GM12878 (cell line): ENCODE data around the gene PLXNC1. TPM values are rescaled to one million over a fixed set of nuclear protein-coding genes. Genes with fewer than 3 reads are reported as not detected.

Experiments used
- ATAC-seq: fragments of 200-7000 bp; cut with Tn5 transposase; 3 replicates; pipeline ENCODE4 v1.9.1; 2020; ENCODE audit warnings: mild to moderate bottlenecking, moderate library complexity
- BruUV-seq: library from RNA; stranded (reverse); fragments of 400-500 nt; replicated peaks from 2 replicates; lab custom pipeline; 2021; lab: Mats Ljungman, UMichigan
- CTCF ChIA-PET: fragments of 300-600 bp; sonication (Branson Sonifier 250); formaldehyde crosslinking; extraction: SDS; loops from one replicate; lab custom pipeline; 2021; ENCODE audit warnings: inconsistent platforms; lab: Yijun Ruan, JAX
- POLR2A ChIA-PET: fragments of 350-600 bp; formaldehyde crosslinking; extraction: SDS; loops from one replicate; lab custom pipeline; 2021; ENCODE audit warnings: inconsistent platforms; lab: Charles Lee
- RAD21 ChIA-PET: fragments of 300-600 bp; sonication (Branson Sonifier 250); formaldehyde crosslinking; loops from one replicate; lab custom pipeline; 2023; ENCODE audit warnings: antibody characterized with exemption; ENCODE audit not compliant: unreplicated experiment; lab: Charles Lee
- SMC1A ChIA-PET: fragments of 300-600 bp; sonication (Branson Sonifier 250); formaldehyde crosslinking; loops from one replicate; lab custom pipeline; 2023; ENCODE audit not compliant: unreplicated experiment, uncharacterized antibody; lab: Charles Lee
- DNase-seq: peaks from one replicate; pipeline ENCODE4 v3.0.0-alpha.2; 2011; ENCODE audit warnings: low read depth, low spot score
- FAIRE-seq: peaks from 3 replicates; lab custom pipeline; 2011; peaks lifted over from hg19 to GRCh38; lab: Jason Lieb, UNC
- H2AFZ ChIP-seq: 2 replicates; pipeline ENCODE4 v1.6.0; 2011; ENCODE audit warnings: low read depth, low read length, control low read depth; ENCODE audit not compliant: control insufficient read depth
- H3K27ac ChIP-seq: 2 replicates; pipeline ENCODE4 v1.5.1; 2011; ENCODE audit warnings: control low read depth; ENCODE audit not compliant: control insufficient read depth, insufficient read depth
- H3K27me3 ChIP-seq, 2 experiments: replicated peaks in 1 of 2; 2 replicates each; pipeline versions ENCODE4 v1.6.0 to v1.6.1; 2011; ENCODE audit warnings: low read length in 1 of 2; ENCODE audit not compliant: control insufficient read depth in 2 of 2, insufficient read depth in 2 of 2
- H3K36me3 ChIP-seq, 2 experiments: 2 replicates each; pipeline ENCODE4 v1.5.1; 2011; ENCODE audit warnings: low read length in 1 of 2; ENCODE audit not compliant: control insufficient read depth in 2 of 2, insufficient read depth in 2 of 2
- H3K4me1 ChIP-seq: 2 replicates; pipeline ENCODE4 v1.6.1; 2011; ENCODE audit warnings: mild to moderate bottlenecking, low read length, moderate library complexity, mixed read lengths; ENCODE audit not compliant: control insufficient read depth, insufficient read depth
- H3K4me2 ChIP-seq: 2 replicates; pipeline ENCODE4 v1.6.0; 2011; ENCODE audit warnings: control low read depth; ENCODE audit not compliant: control insufficient read depth, insufficient read depth
- H3K4me3 ChIP-seq: fragments of 200-600 bp; sonication (generic); 2 replicates; pipeline ENCODE4 v1.5.1; 2016
- H3K79me2 ChIP-seq: 2 replicates; pipeline ENCODE4 v1.6.0; 2011; ENCODE audit warnings: low read length; ENCODE audit not compliant: control insufficient read depth, insufficient read depth
- H3K9ac ChIP-seq: 2 replicates; pipeline ENCODE4 v1.8.0; 2011; ENCODE audit warnings: low read length, control low read depth, mixed read lengths; ENCODE audit not compliant: control insufficient read depth, insufficient read depth
- H3K9me3 ChIP-seq: replicated peaks from 3 replicates; pipeline ENCODE4 v1.5.1; 2011; ENCODE audit warnings: mild to moderate bottlenecking, low read length; ENCODE audit not compliant: control insufficient read depth, insufficient read depth
- H4K20me1 ChIP-seq: 2 replicates; pipeline ENCODE4 v1.6.0; 2011; ENCODE audit not compliant: control insufficient read depth, insufficient read depth
- E2F4 ChIP-seq: IDR thresholded peaks from 2 replicates; pipeline ENCODE4 v1.6.1; 2012; ENCODE audit warnings: low read depth, low read length, improper control_type of control experiment
- ETV6 ChIP-seq, 2 experiments: fragments of 450-650 bp in 1 of 2; IDR thresholded peaks in 1 of 2; conservative IDR thresholded peaks in 1 of 2; 2 replicates each; pipeline ENCODE4 v1.6.1; 2014; ENCODE audit warnings: antibody characterized with exemption in 1 of 2, borderline replicate concordance in 1 of 2, low read depth in 1 of 2, mild to moderate bottlenecking in 1 of 2, moderate library complexity in 1 of 2
- IKZF2 ChIP-seq, 2 experiments: fragments of 450-650 bp; IDR thresholded peaks; 2 replicates each; pipeline ENCODE4 v1.6.1; 2017; ENCODE audit warnings: mild to moderate bottlenecking in 2 of 2, moderate library complexity in 2 of 2
- IRF3 ChIP-seq: fragments of 450-650 bp; IDR thresholded peaks from 2 replicates; pipeline ENCODE4 v1.6.1; 2014; ENCODE audit warnings: mild to moderate bottlenecking
- JUND ChIP-seq: IDR thresholded peaks from 2 replicates; pipeline ENCODE4 v1.6.1; 2012; ENCODE audit warnings: low read depth, mild to moderate bottlenecking, low read length, improper control_type of control experiment, moderate library complexity
- KAT2A ChIP-seq: conservative IDR thresholded peaks from 2 replicates; pipeline ENCODE4 v1.6.1; 2011; ENCODE audit warnings: low read depth, low read length; ENCODE audit not compliant: control insufficient read depth
- KDM1A ChIP-seq: fragments of 200-600 bp; sonication (generic); IDR thresholded peaks from 2 replicates; pipeline ENCODE4 v1.6.1; 2016; ENCODE audit warnings: borderline replicate concordance
- NFXL1 ChIP-seq: fragments of 450-650 bp; IDR thresholded peaks from 2 replicates; pipeline ENCODE4 v1.6.1; 2017; ENCODE audit warnings: antibody characterized with exemption, mild to moderate bottlenecking, borderline replicate concordance
- NFYB ChIP-seq: IDR thresholded peaks from 2 replicates; pipeline ENCODE4 v1.6.1; 2011; ENCODE audit warnings: low read depth, mild to moderate bottlenecking, low read length, improper control_type of control experiment, moderate library complexity; ENCODE audit not compliant: insufficient read depth
- NKRF ChIP-seq: fragments of 450-650 bp; conservative IDR thresholded peaks from 2 replicates; pipeline ENCODE4 v1.6.1; 2017; ENCODE audit warnings: mild to moderate bottlenecking, moderate library complexity
- PAX8 ChIP-seq: fragments of 450-650 bp; IDR thresholded peaks from 2 replicates; pipeline ENCODE4 v1.6.1; 2017; ENCODE audit warnings: mild to moderate bottlenecking, moderate library complexity
- RUNX3 ChIP-seq: IDR thresholded peaks from 2 replicates; pipeline ENCODE4 v1.6.1; 2012; ENCODE audit warnings: low read length, inconsistent platforms
- SKIL ChIP-seq: fragments of 450-650 bp; IDR thresholded peaks from 2 replicates; pipeline ENCODE4 v1.6.1; 2017; ENCODE audit warnings: mild to moderate bottlenecking, low read depth, inconsistent platforms; ENCODE audit not compliant: poor library complexity, severe bottlenecking
- STAT3 ChIP-seq: IDR thresholded peaks from 2 replicates; pipeline ENCODE4 v1.6.1; 2011; ENCODE audit warnings: low read depth, low read length, improper control_type of control experiment
- TCF3 ChIP-seq: IDR thresholded peaks from 2 replicates; pipeline ENCODE4 v1.6.1; 2012; ENCODE audit warnings: low read depth, mild to moderate bottlenecking, low read length, borderline replicate concordance; ENCODE audit not compliant: insufficient read depth
- ZNF207 ChIP-seq: fragments of 450-650 bp; IDR thresholded peaks from 2 replicates; pipeline ENCODE4 v1.6.1; 2014; ENCODE audit warnings: antibody characterized with exemption, mild to moderate bottlenecking, borderline replicate concordance
- ZNF217 ChIP-seq: fragments of 450-650 bp; IDR thresholded peaks from 2 replicates; pipeline ENCODE4 v1.6.1; 2017; ENCODE audit warnings: antibody characterized with exemption, mild to moderate bottlenecking
- WGBS: methylation state at CpG from one replicate; pipeline ENCODE4 v1.1.6; 2016; ENCODE audit warnings: low lambda C conversion rate; ENCODE audit not compliant: insufficient replicate concordance, insufficient coverage; ENCODE audit errors: missing lambda C conversion rate; 5-methylcytosine and 5-hydroxymethylcytosine counted together
- in situ Hi-C: fragments of 300-500 bp; cut with MboI; formaldehyde crosslinking; loops from 9 replicates; pipeline ENCODE4 v1.14.3; 2018; ENCODE audit warnings: mixed read lengths
- intact Hi-C: fragments of 100-400 bp; cut with micrococcal nuclease; formaldehyde crosslinking; loops from one replicate; pipeline ENCODE4 v1.14.2; 2022; ENCODE audit not compliant: unreplicated experiment
- polyA plus RNA-seq, 11 experiments: library from polyadenylated mRNA; depleted of rRNA in 4 of 11; unstranded in 6 of 11; stranded (reverse) in 5 of 11; fragments of >200 nt; fragmentation: Nextera tagmentation in 4 of 11; fragmentation: Illumina TruSeq in 1 of 11; extraction: Ambion mirVana in 4 of 11; extraction: Trizol in 1 of 11; gene quantifications; 1 replicate in 1 of 11; 2 replicates in 10 of 11; pipeline versions ENCODE4 v1.2.1 to v1.2.3, GENCODE V29; 2011 to 2016; ENCODE audit warnings: inconsistent platforms in 2 of 11, missing spikeins in 2 of 11, low read depth in 1 of 11
- total RNA-seq, 4 experiments: library from RNA; depleted of rRNA in 3 of 4; stranded (reverse); fragments of >200 nt in 3 of 4; fragmentation: Illumina TruSeq in 1 of 4; extraction: Trizol in 1 of 4; gene quantifications; 2 replicates each; pipeline versions ENCODE4 v1.2.1 to v1.2.3, GENCODE V29; 2013 to 2021

Gene PLXNC1
- total and polyA plus RNA-seq, 10 of the 15 experiments (the other 5 are each of a cell fraction or from before 2014, with no cell fraction given) = 5.2 to 41.2 (median 24.6) TPM

GRCh38 chr12:94245631-94246383 lies 97.4 kb downstream of the PLXNC1 start:
- ATAC-seq (no peak), FAIRE-seq (no peak), DNase-seq (no peak)
- Histone ChIP-seq H3K79me2 (no peaks in the 10 kb centered on the region), H3K4me1 (peaks cover 24% of the 10 kb centered on the region), H3K4me3 (no peak overlapping the region), H3K9me3 (no peaks in the 10 kb centered on the region), H3K36me3 (peaks cover 5 to 38% of the 10 kb centered on the region in 2 experiments), H3K27me3 (no peaks in the 10 kb centered on the region), H2AFZ (no peak overlapping the region), H3K27ac (no peak overlapping the region; the same call in 1 of the 2 replicates), H3K9ac (no peak overlapping the region), H3K4me2 (no peak overlapping the region), H4K20me1 (no peaks in the 10 kb centered on the region)
- ChIA-PET SMC1A (interaction anchor here (1.0 to 3.1 kb wide), 7 partner anchors 8 to 43 kb away, joined by 3 to 13 read pairs (median 5); no protein-coding TSS in a partner anchor), CTCF (interaction anchor here (0.7 to 2.6 kb wide), 3 partner anchors 9 to 94 kb away, joined by 3 to 8 read pairs (median 4); no protein-coding TSS in a partner anchor), RAD21 (interaction anchor here (0.6 to 1.0 kb wide), 3 partner anchors 13 to 24 kb away, joined by 3 to 4 read pairs (median 3); no protein-coding TSS in a partner anchor), POLR2A (interaction anchor here (0.5 to 1.2 kb wide), 5 partner anchors 9 to 218 kb away, joined by 3 to 7 read pairs (median 3); no protein-coding TSS in a partner anchor)
- no TSS peak for BruUV-seq
- WGBS = 84% methylated on average over 12 of the region's 12 CpGs
- in situ Hi-C loops = no loop called here
- intact Hi-C loops = no loop called here
- TF ChIP-seq TCF3 (no peak), RUNX3 (no peak), ETV6 (conservative IDR thresholded peaks at IDR 0.05 in 1 of 2, IDR thresholded peaks at IDR 0.05 in 1 of 2; ENCODE audit: borderline replicate concordance in 1 of 2, low read depth in 1 of 2) (no peak), PAX8 (no peak), STAT3 (no peak), NKRF (no peak), IKZF2 (IDR thresholded peaks at IDR 0.05) (no peak), KAT2A (no peak), SKIL (no peak), IRF3 (no peak), KDM1A (no peak), ZNF217 (no peak), ZNF207 (no peak), NFXL1 (no peak), NFYB (no peak), E2F4 (no peak), JUND (no peak)
